Measurements from ENCODE around the gene DSP.

DSP gene

DNA sequence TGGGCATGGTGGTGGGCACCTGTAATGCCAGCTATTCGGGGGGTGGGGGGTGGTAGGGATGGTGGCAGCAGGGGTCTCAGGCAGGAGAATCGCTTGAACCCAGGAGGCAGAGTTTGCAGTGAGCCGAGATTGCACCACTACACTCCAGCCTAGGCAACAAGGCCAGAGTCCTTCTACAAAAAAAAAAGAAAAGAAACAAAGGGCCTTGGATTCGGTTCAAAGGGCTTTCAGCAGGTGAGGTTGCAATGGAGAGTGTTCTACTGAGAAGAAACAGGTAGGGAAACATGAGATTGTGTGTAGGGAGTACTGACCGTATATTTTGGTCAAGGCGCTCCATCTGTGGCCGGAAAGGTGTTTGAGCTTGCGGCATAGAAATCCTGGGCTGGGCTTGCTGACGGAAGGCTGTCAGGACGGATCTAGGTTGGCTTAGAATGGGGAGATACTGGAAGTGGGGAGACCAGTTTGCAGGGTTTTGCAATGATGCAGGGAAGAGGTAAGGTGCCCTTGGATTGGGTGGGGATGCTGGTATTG, 40.7 kb upstream of the DSP start:
- no peaks in the 10 kb centered on the region for H3K79me2 ChIP-seq (ENCODE audit: low read length)
- H3K9ac ChIP-seq (ENCODE audit: low read length): no peak overlapping the region
- no peak overlapping the region for H3K4me2 ChIP-seq (ENCODE audit: low read length)
- no peaks in the 10 kb centered on the region for H3K36me3 ChIP-seq (replicated peaks; ENCODE audit: low read depth, low read length)
- H3K27ac ChIP-seq (ENCODE audit: low read length): no peak overlapping the region
- TF ChIP-seq EZH2phosphoT487 (IDR thresholded peaks at IDR 0.05; ENCODE audit: low read depth): no peak
- TF ChIP-seq, protein P1, sequence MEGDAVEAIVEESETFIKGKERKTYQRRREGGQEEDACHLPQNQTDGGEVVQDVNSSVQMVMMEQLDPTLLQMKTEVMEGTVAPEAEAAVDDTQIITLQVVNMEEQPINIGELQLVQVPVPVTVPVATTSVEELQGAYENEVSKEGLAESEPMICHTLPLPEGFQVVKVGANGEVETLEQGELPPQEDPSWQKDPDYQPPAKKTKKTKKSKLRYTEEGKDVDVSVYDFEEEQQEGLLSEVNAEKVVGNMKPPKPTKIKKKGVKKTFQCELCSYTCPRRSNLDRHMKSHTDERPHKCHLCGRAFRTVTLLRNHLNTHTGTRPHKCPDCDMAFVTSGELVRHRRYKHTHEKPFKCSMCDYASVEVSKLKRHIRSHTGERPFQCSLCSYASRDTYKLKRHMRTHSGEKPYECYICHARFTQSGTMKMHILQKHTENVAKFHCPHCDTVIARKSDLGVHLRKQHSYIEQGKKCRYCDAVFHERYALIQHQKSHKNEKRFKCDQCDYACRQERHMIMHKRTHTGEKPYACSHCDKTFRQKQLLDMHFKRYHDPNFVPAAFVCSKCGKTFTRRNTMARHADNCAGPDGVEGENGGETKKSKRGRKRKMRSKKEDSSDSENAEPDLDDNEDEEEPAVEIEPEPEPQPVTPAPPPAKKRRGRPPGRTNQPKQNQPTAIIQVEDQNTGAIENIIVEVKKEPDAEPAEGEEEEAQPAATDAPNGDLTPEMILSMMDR (IDR thresholded peaks at IDR 0.05; ENCODE audit: low read depth, low read length): no peak
- H4K20me1 ChIP-seq (ENCODE audit: insufficient read depth, low read length): no peaks in the 10 kb centered on the region
- no peak overlapping the region for H3K4me3 ChIP-seq (ENCODE audit: low read length)
- no peaks in the 10 kb centered on the region for H3K27me3 ChIP-seq (ENCODE audit: low read depth, low read length)
- no peaks in the 10 kb centered on the region for H3K9me3 ChIP-seq (ENCODE audit: insufficient read depth, low read length)
- H2AFZ ChIP-seq (ENCODE audit: low read depth, low read length): no peak overlapping the region
- peaks cover 8% of the 10 kb centered on the region for H3K4me1 ChIP-seq (ENCODE audit: low read length)

DNA sequence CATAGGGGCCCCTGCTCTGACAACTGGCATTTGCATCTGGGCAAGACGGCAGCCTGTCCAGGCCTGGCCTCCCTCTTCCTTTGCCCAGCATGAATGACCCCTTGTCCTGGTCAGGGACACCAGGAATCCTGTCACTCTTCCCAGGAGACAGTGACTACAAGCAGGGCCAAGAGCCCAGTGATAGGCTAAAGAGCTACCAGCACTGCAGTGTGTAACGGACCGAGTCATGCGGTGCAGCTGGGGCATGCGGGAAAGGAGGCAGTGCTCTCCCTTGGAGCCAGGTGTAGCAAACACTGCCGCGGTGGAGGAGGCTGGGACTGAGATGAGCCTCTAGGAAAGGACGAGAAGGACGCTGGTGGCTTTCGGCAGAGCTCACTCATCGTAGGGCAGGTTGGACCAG, 38.7 kb upstream of the DSP start:
- H3K9ac ChIP-seq (ENCODE audit: low read length): no peak overlapping the region
- H2AFZ ChIP-seq (ENCODE audit: low read depth, low read length): no peak overlapping the region
- no peaks in the 10 kb centered on the region for H3K36me3 ChIP-seq (replicated peaks; ENCODE audit: low read depth, low read length)
- H3K27ac ChIP-seq (ENCODE audit: low read length): no peak overlapping the region
- no peak overlapping the region for H3K4me3 ChIP-seq (ENCODE audit: low read length)
- H3K79me2 ChIP-seq (ENCODE audit: low read length): no peaks in the 10 kb centered on the region
- no peak for TF ChIP-seq EZH2phosphoT487 (IDR thresholded peaks at IDR 0.05; ENCODE audit: low read depth)
- TF ChIP-seq, protein P1 (IDR thresholded peaks at IDR 0.05; ENCODE audit: low read depth, low read length): no peak
- no peaks in the 10 kb centered on the region for H3K27me3 ChIP-seq (ENCODE audit: low read depth, low read length)
- H3K4me1 ChIP-seq (ENCODE audit: low read length): peaks cover 10% of the 10 kb centered on the region
- no peak overlapping the region for H3K4me2 ChIP-seq (ENCODE audit: low read length)
- H4K20me1 ChIP-seq (ENCODE audit: insufficient read depth, low read length): no peaks in the 10 kb centered on the region
- no peaks in the 10 kb centered on the region for H3K9me3 ChIP-seq (ENCODE audit: insufficient read depth, low read length)

DNA sequence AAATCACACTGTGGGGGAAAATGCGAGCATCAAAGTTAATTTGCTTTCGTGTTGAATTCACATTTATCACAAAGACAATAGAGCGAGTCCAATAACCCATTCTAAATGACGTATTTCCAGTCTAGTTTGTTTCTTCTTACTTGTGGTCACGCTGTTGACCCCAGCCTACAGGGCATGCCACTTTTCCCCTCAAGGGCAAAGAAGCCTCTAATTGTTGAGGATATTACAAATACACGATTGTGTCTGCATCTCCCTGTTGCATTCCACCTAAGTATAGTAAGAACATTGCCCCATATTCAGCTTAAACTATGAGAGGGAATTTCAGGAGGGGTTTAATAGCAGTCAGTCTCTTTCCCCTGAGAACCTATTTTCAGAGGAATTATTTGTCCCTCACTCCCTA, 37.4 kb upstream of the DSP start:
- Histone ChIP-seq H3K4me2 (ENCODE audit: low read length) (no peak overlapping the region), H3K9me3 (ENCODE audit: insufficient read depth, low read length) (no peaks in the 10 kb centered on the region)
- TF ChIP-seq, protein P1 (IDR thresholded peaks at IDR 0.05; ENCODE audit: low read depth, low read length): no peak
- no peak for TF ChIP-seq EZH2phosphoT487 (IDR thresholded peaks at IDR 0.05; ENCODE audit: low read depth)

DNA sequence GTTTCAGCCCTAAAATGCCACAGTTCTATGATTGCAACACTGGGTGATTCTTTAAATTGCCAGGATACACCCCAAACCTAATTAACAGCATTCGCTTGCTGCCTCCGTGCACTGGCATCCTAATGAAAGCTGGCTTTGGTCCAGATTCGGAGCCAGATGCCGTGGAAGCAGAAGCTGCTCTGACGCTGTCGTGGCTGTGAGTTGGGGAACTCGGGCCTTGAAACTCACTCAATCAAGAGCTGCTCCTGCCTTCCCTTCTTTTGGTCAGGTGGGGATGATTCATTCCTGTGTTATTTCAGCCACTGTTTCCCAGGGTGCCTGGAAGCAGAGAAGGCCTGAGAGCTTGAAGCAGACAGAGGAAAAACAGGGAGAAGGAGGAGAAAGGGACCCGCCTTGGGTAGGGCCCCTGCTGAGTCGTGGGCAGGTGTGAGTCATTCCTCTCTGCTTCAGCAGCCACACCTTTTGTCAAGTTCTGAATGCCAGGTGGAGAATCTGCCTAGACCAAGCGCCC, 36.2 kb upstream of the DSP start:
- no peak overlapping the region for H2AFZ ChIP-seq (ENCODE audit: low read depth, low read length)
- peak overlapping the region; percentile 45 for H3K4me2 ChIP-seq (ENCODE audit: low read length)
- no peaks in the 10 kb centered on the region for H3K27me3 ChIP-seq (ENCODE audit: low read depth, low read length)
- no peaks in the 10 kb centered on the region for H4K20me1 ChIP-seq (ENCODE audit: insufficient read depth, low read length)
- TF ChIP-seq, protein P1 (IDR thresholded peaks at IDR 0.05; ENCODE audit: low read depth, low read length): no peak
- TF ChIP-seq EZH2phosphoT487 (IDR thresholded peaks at IDR 0.05; ENCODE audit: low read depth): no peak
- no peaks in the 10 kb centered on the region for H3K36me3 ChIP-seq (replicated peaks; ENCODE audit: low read depth, low read length)
- H3K4me1 ChIP-seq (ENCODE audit: low read length): peaks cover 10% of the 10 kb centered on the region
- no peak overlapping the region; the same call in 1 of the 2 replicates for H3K4me3 ChIP-seq (ENCODE audit: low read length)
- no peaks in the 10 kb centered on the region for H3K9me3 ChIP-seq (ENCODE audit: insufficient read depth, low read length)
- no peak overlapping the region for H3K9ac ChIP-seq (ENCODE audit: low read length)
- no peak overlapping the region for H3K27ac ChIP-seq (ENCODE audit: low read length)
- H3K79me2 ChIP-seq (ENCODE audit: low read length): no peaks in the 10 kb centered on the region

More for the DNA sequence above, 37.4 kb upstream of the DSP start:
- Histone ChIP-seq H3K4me1 (ENCODE audit: low read length) (peaks cover 10% of the 10 kb centered on the region), H3K4me3 (ENCODE audit: low read length) (no peak overlapping the region), H3K9ac (ENCODE audit: low read length) (no peak overlapping the region), H3K27ac (ENCODE audit: low read length) (no peak overlapping the region), H3K36me3 (replicated peaks; ENCODE audit: low read depth, low read length) (no peaks in the 10 kb centered on the region), H2AFZ (ENCODE audit: low read depth, low read length) (no peak overlapping the region), H3K79me2 (ENCODE audit: low read length) (no peaks in the 10 kb centered on the region), H4K20me1 (ENCODE audit: insufficient read depth, low read length) (no peaks in the 10 kb centered on the region), H3K27me3 (ENCODE audit: low read depth, low read length) (no peaks in the 10 kb centered on the region)

All from OCI-LY3 (cell line).